ENCODE results near the gene ATP6V0C.

ATP6V0C gene

DNA sequence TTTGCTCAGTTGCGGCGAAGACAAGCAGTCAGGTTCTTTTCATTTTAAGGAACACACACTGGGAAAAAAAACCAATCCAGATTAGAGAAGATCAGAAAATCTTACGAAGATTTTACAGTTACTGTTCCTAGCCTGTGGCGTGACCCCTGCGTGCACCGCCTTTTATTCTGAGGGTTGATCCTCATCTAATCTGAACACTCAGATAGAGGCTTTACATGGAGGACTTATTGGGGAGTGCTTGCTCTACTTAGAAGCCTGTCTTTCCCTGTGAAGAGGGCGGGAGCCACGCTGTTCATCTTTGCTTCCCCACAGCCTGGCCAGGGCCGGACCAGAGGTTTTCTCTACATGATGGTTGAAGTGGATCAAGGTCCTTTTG is 37.4 kb upstream of the ATP6V0C start:
- Histone ChIP-seq H3K4me1 (ENCODE audit: low read length) (no peaks in the 10 kb centered on the region), H3K9ac (ENCODE audit: low read length) (no peak overlapping the region), H3F3A (ENCODE audit: insufficient read depth, low read length) (peaks cover 6% of the 10 kb centered on the region; the same call in 1 of the 2 replicates), H2AFZ (ENCODE audit: low read length) (no peak overlapping the region), H3K4me3 (ENCODE audit: low read length) (no peak overlapping the region), H3K27ac (ENCODE audit: low read length) (no peak overlapping the region), H3K4me2 (ENCODE audit: low read depth, low read length) (0 out of 2 replicates have a peak overlapping the region, but pooled peaks have one; percentile 98), H3K9me2 (replicated peaks; ENCODE audit: insufficient read depth, low read length) (no peaks in the 10 kb centered on the region), H3K36me3 (replicated peaks; ENCODE audit: insufficient read depth, low read length) (no peaks in the 10 kb centered on the region), H4K20me1 (ENCODE audit: insufficient read depth, low read length) (no peaks in the 10 kb centered on the region), H3K27me3 (replicated peaks; ENCODE audit: insufficient read depth, low read length) (peaks cover 21% of the 10 kb centered on the region), H3K79me2 (ENCODE audit: low read length) (peaks cover 23% of the 10 kb centered on the region), H3K9me3 (replicated peaks; ENCODE audit: insufficient read depth, low read length) (no peaks in the 10 kb centered on the region)
- no peak for DNase-seq
- no peak for TF ChIP-seq EZH2 (optimal IDR thresholded peaks at IDR 0.05; ENCODE audit: low read depth, low read length)
- TF ChIP-seq EZH2phosphoT487 (IDR thresholded peaks at IDR 0.05; ENCODE audit: low read length): no peak
- TF ChIP-seq, protein P1, sequence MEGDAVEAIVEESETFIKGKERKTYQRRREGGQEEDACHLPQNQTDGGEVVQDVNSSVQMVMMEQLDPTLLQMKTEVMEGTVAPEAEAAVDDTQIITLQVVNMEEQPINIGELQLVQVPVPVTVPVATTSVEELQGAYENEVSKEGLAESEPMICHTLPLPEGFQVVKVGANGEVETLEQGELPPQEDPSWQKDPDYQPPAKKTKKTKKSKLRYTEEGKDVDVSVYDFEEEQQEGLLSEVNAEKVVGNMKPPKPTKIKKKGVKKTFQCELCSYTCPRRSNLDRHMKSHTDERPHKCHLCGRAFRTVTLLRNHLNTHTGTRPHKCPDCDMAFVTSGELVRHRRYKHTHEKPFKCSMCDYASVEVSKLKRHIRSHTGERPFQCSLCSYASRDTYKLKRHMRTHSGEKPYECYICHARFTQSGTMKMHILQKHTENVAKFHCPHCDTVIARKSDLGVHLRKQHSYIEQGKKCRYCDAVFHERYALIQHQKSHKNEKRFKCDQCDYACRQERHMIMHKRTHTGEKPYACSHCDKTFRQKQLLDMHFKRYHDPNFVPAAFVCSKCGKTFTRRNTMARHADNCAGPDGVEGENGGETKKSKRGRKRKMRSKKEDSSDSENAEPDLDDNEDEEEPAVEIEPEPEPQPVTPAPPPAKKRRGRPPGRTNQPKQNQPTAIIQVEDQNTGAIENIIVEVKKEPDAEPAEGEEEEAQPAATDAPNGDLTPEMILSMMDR (IDR thresholded peaks at IDR 0.05; ENCODE audit: low read length): no peak

GRCh38 chr16:2476741-2477140 is 37.0 kb upstream of the ATP6V0C start:
- Histone ChIP-seq H3K9me2 (replicated peaks; ENCODE audit: insufficient read depth, low read length) (no peaks in the 10 kb centered on the region), H3K9ac (ENCODE audit: low read length) (no peak overlapping the region), H3K79me2 (ENCODE audit: low read length) (peaks cover 24% of the 10 kb centered on the region), H3K4me3 (ENCODE audit: low read length) (no peak overlapping the region), H3K27ac (ENCODE audit: low read length) (no peak overlapping the region), H4K20me1 (ENCODE audit: insufficient read depth, low read length) (no peaks in the 10 kb centered on the region), H3K27me3 (replicated peaks; ENCODE audit: insufficient read depth, low read length) (peaks cover 17% of the 10 kb centered on the region), H3F3A (ENCODE audit: insufficient read depth, low read length) (peaks cover 6% of the 10 kb centered on the region; the same call in 1 of the 2 replicates), H3K4me1 (ENCODE audit: low read length) (no peaks in the 10 kb centered on the region), H3K9me3 (replicated peaks; ENCODE audit: insufficient read depth, low read length) (no peaks in the 10 kb centered on the region), H2AFZ (ENCODE audit: low read length) (no peak overlapping the region), H3K4me2 (ENCODE audit: low read depth, low read length) (no peak overlapping the region), H3K36me3 (replicated peaks; ENCODE audit: insufficient read depth, low read length) (no peaks in the 10 kb centered on the region)
- TF ChIP-seq EZH2 (optimal IDR thresholded peaks at IDR 0.05; ENCODE audit: low read depth, low read length) (no peak), EZH2phosphoT487 (IDR thresholded peaks at IDR 0.05; ENCODE audit: low read length) (no peak)
- TF ChIP-seq, protein P1 (IDR thresholded peaks at IDR 0.05; ENCODE audit: low read length): no peak
- DNase-seq: no peak

GRCh38 chr16:2477327-2477726 is 36.4 kb upstream of the ATP6V0C start:
- no peaks in the 10 kb centered on the region for H3K36me3 ChIP-seq (replicated peaks; ENCODE audit: insufficient read depth, low read length)
- H3K4me1 ChIP-seq (ENCODE audit: low read length): no peaks in the 10 kb centered on the region
- peaks cover 11% of the 10 kb centered on the region for H3K27me3 ChIP-seq (replicated peaks; ENCODE audit: insufficient read depth, low read length)
- H3F3A ChIP-seq (ENCODE audit: insufficient read depth, low read length): peaks cover 6% of the 10 kb centered on the region; the same call in 1 of the 2 replicates
- no peak overlapping the region for H2AFZ ChIP-seq (ENCODE audit: low read length)
- H3K4me3 ChIP-seq (ENCODE audit: low read length): no peak overlapping the region
- no peak for TF ChIP-seq EZH2phosphoT487 (IDR thresholded peaks at IDR 0.05; ENCODE audit: low read length)
- no peak for TF ChIP-seq EZH2 (optimal IDR thresholded peaks at IDR 0.05; ENCODE audit: low read depth, low read length)
- TF ChIP-seq, protein P1 (IDR thresholded peaks at IDR 0.05; ENCODE audit: low read length): no peak
- H3K9ac ChIP-seq (ENCODE audit: low read length): no peak overlapping the region
- H3K4me2 ChIP-seq (ENCODE audit: low read depth, low read length): no peak overlapping the region
- H3K27ac ChIP-seq (ENCODE audit: low read length): no peak overlapping the region
- peaks cover 26% of the 10 kb centered on the region for H3K79me2 ChIP-seq (ENCODE audit: low read length)
- no peaks in the 10 kb centered on the region for H3K9me3 ChIP-seq (replicated peaks; ENCODE audit: insufficient read depth, low read length)
- H4K20me1 ChIP-seq (ENCODE audit: insufficient read depth, low read length): no peaks in the 10 kb centered on the region
- H3K9me2 ChIP-seq (replicated peaks; ENCODE audit: insufficient read depth, low read length): no peaks in the 10 kb centered on the region
- DNase-seq: no peak

Data from MM.1S (cell line).